WTC11 (cell line): ENCODE measurements around the gene GRM5. TPM values are rescaled to one million over a fixed set of nuclear protein-coding genes. Genes with fewer than 3 reads are reported as not detected.

ENCODE experiments used
- ATAC-seq: fragments of 200-7000 bp; cut with Tn5 transposase; 2 replicates; pipeline ENCODE4 v1.10.0; 2021; ENCODE audit warnings: mild to moderate bottlenecking, moderate library complexity
- CTCF ChIA-PET: fragments of 300-600 bp; sonication (Branson Sonifier 250); formaldehyde crosslinking; loops from one replicate; lab custom pipeline; 2021; ENCODE audit warnings: antibody characterized with exemption; lab: Charles Lee
- POLR2A ChIA-PET: fragments of 350-600 bp; sonication (Branson Sonifier 250); formaldehyde crosslinking; loops from one replicate; lab custom pipeline; 2021; ENCODE audit warnings: antibody characterized with exemption; lab: Charles Lee
- DNase-seq: peaks from one replicate; pipeline ENCODE4 v3.0.0; 2021; ENCODE audit warnings: low spot score
- H3K27ac Mint-ChIP-seq: 2 replicates; pipeline ENCODE4 v1.8.0; 2021; ENCODE audit warnings: mixed read lengths
- H3K27me3 Mint-ChIP-seq: 2 replicates; pipeline ENCODE4 v1.8.0; 2021; ENCODE audit warnings: low read depth, mild to moderate bottlenecking, moderate library complexity, mixed read lengths
- H3K36me3 Mint-ChIP-seq: 2 replicates; pipeline ENCODE4 v1.8.0; 2021; ENCODE audit warnings: mixed read lengths
- H3K4me1 Mint-ChIP-seq: 2 replicates; pipeline ENCODE4 v1.8.0; 2022; ENCODE audit warnings: mixed read lengths
- H3K4me3 Mint-ChIP-seq: 2 replicates; pipeline ENCODE4 v1.8.0; 2021; ENCODE audit warnings: mild to moderate bottlenecking, moderate library complexity, mixed read lengths
- H3K9me3 Mint-ChIP-seq: 2 replicates; pipeline ENCODE4 v1.8.0; 2021; ENCODE audit warnings: mixed read lengths
- AR ChIP-seq: fragments of 250-450 bp; sonication (Bioruptor Pico); IDR thresholded peaks from 2 replicates; pipeline ENCODE4 v1.9.0; 2021; ENCODE audit warnings: mild to moderate bottlenecking
- ATF1 ChIP-seq: sonication (generic); formaldehyde crosslinking; IDR thresholded peaks from 2 replicates; pipeline ENCODE4 v1.8.1; 2023; ENCODE audit warnings: mild to moderate bottlenecking, moderate library complexity, missing genetic modification reagents
- CREM ChIP-seq: sonication (generic); formaldehyde crosslinking; IDR thresholded peaks from 2 replicates; pipeline ENCODE4 v1.8.1; 2022; ENCODE audit warnings: mild to moderate bottlenecking, missing genetic modification reagents, moderate library complexity
- GABPB1 ChIP-seq: sonication (generic); formaldehyde crosslinking; IDR thresholded peaks from 2 replicates; pipeline ENCODE4 v1.8.1; 2023; ENCODE audit warnings: mild to moderate bottlenecking, missing genetic modification reagents
- GTF2I ChIP-seq: fragments of 250-450 bp; sonication (Bioruptor Pico); conservative IDR thresholded peaks from 2 replicates; pipeline ENCODE4 v1.4.0; 2021; ENCODE audit warnings: mild to moderate bottlenecking
- HMGA2 ChIP-seq: fragments of 250-450 bp; sonication (Bioruptor Pico); IDR thresholded peaks from 2 replicates; pipeline ENCODE4 v1.4.0; 2021; ENCODE audit warnings: mild to moderate bottlenecking, moderate library complexity
- HMGXB4 ChIP-seq: sonication (generic); formaldehyde crosslinking; IDR thresholded peaks from 2 replicates; pipeline ENCODE4 v1.8.1; 2023; ENCODE audit warnings: mild to moderate bottlenecking, moderate library complexity, missing genetic modification reagents
- JUN ChIP-seq: sonication (generic); formaldehyde crosslinking; IDR thresholded peaks from 2 replicates; pipeline ENCODE4 v1.8.0; 2023; ENCODE audit warnings: mild to moderate bottlenecking, missing genetic modification reagents
- MYBL2 ChIP-seq: sonication (generic); formaldehyde crosslinking; IDR thresholded peaks from 2 replicates; pipeline ENCODE4 v1.8.1; 2023; ENCODE audit warnings: mild to moderate bottlenecking, moderate library complexity, missing genetic modification reagents
- RORB ChIP-seq: fragments of 250-450 bp; sonication (Bioruptor Pico); IDR thresholded peaks from 2 replicates; pipeline ENCODE4 v1.9.0; 2021; ENCODE audit warnings: mild to moderate bottlenecking
- SMAD4 ChIP-seq: sonication (generic); formaldehyde crosslinking; IDR thresholded peaks from 2 replicates; pipeline ENCODE4 v1.8.0; 2022; ENCODE audit warnings: mild to moderate bottlenecking, missing genetic modification reagents
- TEAD1 ChIP-seq: sonication (generic); formaldehyde crosslinking; IDR thresholded peaks from 2 replicates; pipeline ENCODE4 v1.8.0; 2022; ENCODE audit warnings: mild to moderate bottlenecking, missing genetic modification reagents
- TEAD4 ChIP-seq: sonication (generic); formaldehyde crosslinking; IDR thresholded peaks from 2 replicates; pipeline ENCODE4 v1.8.0; 2022; ENCODE audit warnings: mild to moderate bottlenecking, missing genetic modification reagents
- ZNF263 ChIP-seq: sonication (generic); formaldehyde crosslinking; IDR thresholded peaks from 2 replicates; pipeline ENCODE4 v1.8.1; 2022; ENCODE audit warnings: low read depth, mild to moderate bottlenecking, moderate library complexity, missing genetic modification reagents
- ZNF671 ChIP-seq: fragments of 250-450 bp; sonication (Bioruptor Pico); IDR thresholded peaks from 2 replicates; pipeline ENCODE4 v1.8.0; 2021; ENCODE audit warnings: mild to moderate bottlenecking
- total RNA-seq: library from RNA; stranded (reverse); gene quantifications from 3 replicates; pipeline ENCODE4 v1.2.3, GENCODE V29; 2021
- TF ChIP-seq, protein P1 (sequence below): fragments of 250-450 bp; sonication (Bioruptor Pico); IDR thresholded peaks from 2 replicates; pipeline ENCODE4 v1.9.0; 2021; ENCODE audit warnings: mild to moderate bottlenecking, borderline replicate concordance
- TF ChIP-seq, protein P2 (sequence below): sonication (generic); formaldehyde crosslinking; IDR thresholded peaks from 2 replicates; pipeline ENCODE4 v1.8.1; 2022; ENCODE audit warnings: mild to moderate bottlenecking, missing genetic modification reagents, moderate library complexity, borderline replicate concordance
- TF ChIP-seq, protein P3 (sequence below): sonication (generic); formaldehyde crosslinking; IDR thresholded peaks from 2 replicates; pipeline ENCODE4 v1.8.0; 2023; ENCODE audit warnings: missing genetic modification reagents
- TF ChIP-seq, protein P4 (sequence below): sonication (generic); formaldehyde crosslinking; IDR thresholded peaks from 2 replicates; pipeline ENCODE4 v1.8.1; 2022; ENCODE audit warnings: mild to moderate bottlenecking, moderate library complexity, missing genetic modification reagents
- TF ChIP-seq, protein P5 (sequence below): fragments of 250-450 bp; sonication (Bioruptor Pico); IDR thresholded peaks from 2 replicates; pipeline ENCODE4 v1.8.0; 2021; ENCODE audit warnings: mild to moderate bottlenecking

The GRM5 gene
- total RNA-seq, 1 experiment from 2014 or later = 0.13 TPM

DNA sequence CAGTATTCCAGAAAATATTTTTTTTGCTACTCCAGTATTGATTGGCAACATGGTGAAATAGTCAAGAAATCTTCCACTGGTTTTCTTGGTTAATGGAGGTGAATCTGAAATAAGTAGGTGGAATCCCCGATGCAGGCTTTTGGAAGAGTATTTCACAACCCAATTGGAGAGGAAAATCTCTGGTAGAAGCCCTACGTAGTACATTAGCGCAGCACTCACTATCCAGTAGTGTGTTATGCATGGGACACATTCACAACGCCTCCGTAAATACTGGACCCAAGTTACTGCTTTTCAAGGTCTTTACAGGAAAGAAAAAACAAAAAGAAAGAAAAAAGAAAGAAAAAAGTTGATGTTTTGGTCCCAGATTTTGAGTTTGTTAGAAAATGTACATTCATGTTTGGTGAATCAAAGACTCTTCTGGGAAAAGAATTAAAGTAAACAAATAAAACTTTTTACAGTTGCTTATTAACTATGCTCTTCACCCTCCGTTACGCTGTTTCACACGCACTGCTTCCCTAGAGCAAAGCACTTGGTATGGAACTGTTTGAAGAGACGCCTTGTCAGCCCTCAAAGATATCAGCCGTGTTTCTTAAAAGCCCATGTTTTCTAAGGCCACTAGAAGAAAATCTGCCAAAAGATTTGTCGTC is 557.9 kb downstream of the GRM5 start:
- DNase-seq = no peak
- TF ChIP-seq GTF2I (CRISPR knock-in tag) = no peak
- no peak for TF ChIP-seq HMGXB4 (CRISPR knock-in tag)
- TF ChIP-seq CREM (CRISPR knock-in tag) = no peak
- TF ChIP-seq TEAD4 (CRISPR knock-in tag) = no peak
- TF ChIP-seq, protein P1, sequence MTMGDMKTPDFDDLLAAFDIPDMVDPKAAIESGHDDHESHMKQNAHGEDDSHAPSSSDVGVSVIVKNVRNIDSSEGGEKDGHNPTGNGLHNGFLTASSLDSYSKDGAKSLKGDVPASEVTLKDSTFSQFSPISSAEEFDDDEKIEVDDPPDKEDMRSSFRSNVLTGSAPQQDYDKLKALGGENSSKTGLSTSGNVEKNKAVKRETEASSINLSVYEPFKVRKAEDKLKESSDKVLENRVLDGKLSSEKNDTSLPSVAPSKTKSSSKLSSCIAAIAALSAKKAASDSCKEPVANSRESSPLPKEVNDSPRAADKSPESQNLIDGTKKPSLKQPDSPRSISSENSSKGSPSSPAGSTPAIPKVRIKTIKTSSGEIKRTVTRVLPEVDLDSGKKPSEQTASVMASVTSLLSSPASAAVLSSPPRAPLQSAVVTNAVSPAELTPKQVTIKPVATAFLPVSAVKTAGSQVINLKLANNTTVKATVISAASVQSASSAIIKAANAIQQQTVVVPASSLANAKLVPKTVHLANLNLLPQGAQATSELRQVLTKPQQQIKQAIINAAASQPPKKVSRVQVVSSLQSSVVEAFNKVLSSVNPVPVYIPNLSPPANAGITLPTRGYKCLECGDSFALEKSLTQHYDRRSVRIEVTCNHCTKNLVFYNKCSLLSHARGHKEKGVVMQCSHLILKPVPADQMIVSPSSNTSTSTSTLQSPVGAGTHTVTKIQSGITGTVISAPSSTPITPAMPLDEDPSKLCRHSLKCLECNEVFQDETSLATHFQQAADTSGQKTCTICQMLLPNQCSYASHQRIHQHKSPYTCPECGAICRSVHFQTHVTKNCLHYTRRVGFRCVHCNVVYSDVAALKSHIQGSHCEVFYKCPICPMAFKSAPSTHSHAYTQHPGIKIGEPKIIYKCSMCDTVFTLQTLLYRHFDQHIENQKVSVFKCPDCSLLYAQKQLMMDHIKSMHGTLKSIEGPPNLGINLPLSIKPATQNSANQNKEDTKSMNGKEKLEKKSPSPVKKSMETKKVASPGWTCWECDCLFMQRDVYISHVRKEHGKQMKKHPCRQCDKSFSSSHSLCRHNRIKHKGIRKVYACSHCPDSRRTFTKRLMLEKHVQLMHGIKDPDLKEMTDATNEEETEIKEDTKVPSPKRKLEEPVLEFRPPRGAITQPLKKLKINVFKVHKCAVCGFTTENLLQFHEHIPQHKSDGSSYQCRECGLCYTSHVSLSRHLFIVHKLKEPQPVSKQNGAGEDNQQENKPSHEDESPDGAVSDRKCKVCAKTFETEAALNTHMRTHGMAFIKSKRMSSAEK (CRISPR knock-in tag) = no peak
- no peak for TF ChIP-seq ATF1 (CRISPR knock-in tag)
- no peak for TF ChIP-seq HMGA2
- no peak for TF ChIP-seq RORB
- TF ChIP-seq, protein P2, sequence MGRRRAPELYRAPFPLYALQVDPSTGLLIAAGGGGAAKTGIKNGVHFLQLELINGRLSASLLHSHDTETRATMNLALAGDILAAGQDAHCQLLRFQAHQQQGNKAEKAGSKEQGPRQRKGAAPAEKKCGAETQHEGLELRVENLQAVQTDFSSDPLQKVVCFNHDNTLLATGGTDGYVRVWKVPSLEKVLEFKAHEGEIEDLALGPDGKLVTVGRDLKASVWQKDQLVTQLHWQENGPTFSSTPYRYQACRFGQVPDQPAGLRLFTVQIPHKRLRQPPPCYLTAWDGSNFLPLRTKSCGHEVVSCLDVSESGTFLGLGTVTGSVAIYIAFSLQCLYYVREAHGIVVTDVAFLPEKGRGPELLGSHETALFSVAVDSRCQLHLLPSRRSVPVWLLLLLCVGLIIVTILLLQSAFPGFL (CRISPR knock-in tag) = no peak
- TF ChIP-seq JUN = no peak
- TF ChIP-seq SMAD4 (CRISPR knock-in tag) = no peak
- no peak for TF ChIP-seq TEAD1 (CRISPR knock-in tag)
- TF ChIP-seq, protein P3, sequence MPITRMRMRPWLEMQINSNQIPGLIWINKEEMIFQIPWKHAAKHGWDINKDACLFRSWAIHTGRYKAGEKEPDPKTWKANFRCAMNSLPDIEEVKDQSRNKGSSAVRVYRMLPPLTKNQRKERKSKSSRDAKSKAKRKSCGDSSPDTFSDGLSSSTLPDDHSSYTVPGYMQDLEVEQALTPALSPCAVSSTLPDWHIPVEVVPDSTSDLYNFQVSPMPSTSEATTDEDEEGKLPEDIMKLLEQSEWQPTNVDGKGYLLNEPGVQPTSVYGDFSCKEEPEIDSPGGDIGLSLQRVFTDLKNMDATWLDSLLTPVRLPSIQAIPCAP (CRISPR knock-in tag) = no peak
- TF ChIP-seq GABPB1 (CRISPR knock-in tag) = no peak
- TF ChIP-seq, protein P4, sequence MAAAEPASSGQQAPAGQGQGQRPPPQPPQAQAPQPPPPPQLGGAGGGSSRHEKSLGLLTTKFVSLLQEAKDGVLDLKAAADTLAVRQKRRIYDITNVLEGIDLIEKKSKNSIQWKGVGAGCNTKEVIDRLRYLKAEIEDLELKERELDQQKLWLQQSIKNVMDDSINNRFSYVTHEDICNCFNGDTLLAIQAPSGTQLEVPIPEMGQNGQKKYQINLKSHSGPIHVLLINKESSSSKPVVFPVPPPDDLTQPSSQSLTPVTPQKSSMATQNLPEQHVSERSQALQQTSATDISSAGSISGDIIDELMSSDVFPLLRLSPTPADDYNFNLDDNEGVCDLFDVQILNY = no peak; the same call in 1 of the 2 replicates
- TF ChIP-seq MYBL2 = no peak
- no peak for TF ChIP-seq ZNF671 (CRISPR knock-in tag)
- H3K4me1 Mint-ChIP-seq = peaks cover 39% of the 10 kb centered on the region
- H3K9me3 Mint-ChIP-seq = no peaks in the 10 kb centered on the region
- peak overlapping the region; percentile 86 for H3K4me3 Mint-ChIP-seq
- ATAC-seq = no peak
- ChIA-PET CTCF (interaction anchor here (1.3 to 2.7 kb wide), 4 partner anchors 23 to 332 kb away, joined by 3 to 12 read pairs (median 5); partner anchors contain the start of gene RAB38), POLR2A (no interaction called here)
- no peaks in the 10 kb centered on the region for H3K36me3 Mint-ChIP-seq
- H3K27me3 Mint-ChIP-seq = peaks cover 44% of the 10 kb centered on the region
- no peak overlapping the region for H3K27ac Mint-ChIP-seq

DNA sequence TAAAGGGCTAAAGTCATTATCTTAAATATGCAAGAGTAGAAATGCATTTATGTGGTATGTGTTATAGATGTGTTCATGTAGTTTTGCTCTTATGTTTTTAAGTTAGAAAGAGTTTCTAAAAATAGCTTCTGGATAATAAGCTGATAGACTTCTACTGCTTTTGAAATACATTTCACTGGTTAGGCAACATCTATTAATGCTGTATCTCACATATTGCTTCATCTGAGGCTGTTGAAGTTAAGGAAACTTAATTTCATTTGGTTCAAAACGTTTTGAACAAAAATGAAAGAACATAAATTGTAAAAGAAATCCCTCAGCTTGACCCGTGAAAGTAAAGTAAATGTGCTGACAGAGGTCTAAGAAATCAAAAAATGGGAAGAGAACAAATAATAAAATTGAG is 564.2 kb downstream of the GRM5 start:
- peaks cover 18% of the 10 kb centered on the region for H3K4me1 Mint-ChIP-seq
- POLR2A ChIA-PET = no interaction called here
- CTCF ChIA-PET = interaction anchor here (1.2 kb wide), 1 partner anchor 17 kb away, joined by 3 read pairs; no protein-coding TSS in a partner anchor
- DNase-seq = no peak
- 0 out of 2 replicates have a peak, but pooled peaks cover 3% of the 10 kb centered on the region for H3K27me3 Mint-ChIP-seq
- ATAC-seq = no peak
- no peak overlapping the region for H3K27ac Mint-ChIP-seq
- no peaks in the 10 kb centered on the region for H3K36me3 Mint-ChIP-seq
- H3K9me3 Mint-ChIP-seq = no peaks in the 10 kb centered on the region
- H3K4me3 Mint-ChIP-seq = no peak overlapping the region
- TF ChIP-seq ZNF263 (CRISPR knock-in tag) (no peak), TEAD4 (CRISPR knock-in tag) (no peak), HMGXB4 (CRISPR knock-in tag) (no peak), HMGA2 (no peak), AR (CRISPR knock-in tag) (no peak)
- TF ChIP-seq, protein P5, sequence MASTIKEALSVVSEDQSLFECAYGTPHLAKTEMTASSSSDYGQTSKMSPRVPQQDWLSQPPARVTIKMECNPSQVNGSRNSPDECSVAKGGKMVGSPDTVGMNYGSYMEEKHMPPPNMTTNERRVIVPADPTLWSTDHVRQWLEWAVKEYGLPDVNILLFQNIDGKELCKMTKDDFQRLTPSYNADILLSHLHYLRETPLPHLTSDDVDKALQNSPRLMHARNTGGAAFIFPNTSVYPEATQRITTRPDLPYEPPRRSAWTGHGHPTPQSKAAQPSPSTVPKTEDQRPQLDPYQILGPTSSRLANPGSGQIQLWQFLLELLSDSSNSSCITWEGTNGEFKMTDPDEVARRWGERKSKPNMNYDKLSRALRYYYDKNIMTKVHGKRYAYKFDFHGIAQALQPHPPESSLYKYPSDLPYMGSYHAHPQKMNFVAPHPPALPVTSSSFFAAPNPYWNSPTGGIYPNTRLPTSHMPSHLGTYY (CRISPR knock-in tag) = no peak
